Gastrocnemius medialis (tissue), 4 donors: ENCODE data around the gene BANK1.

Source experiments
- POLR2A ChIP-seq, 2 donors: fragments of 450-650 bp; IDR thresholded peaks; one replicate each; pipeline ENCODE4 v1.6.1; 2017; ENCODE audit warnings: antibody characterized with exemption in 2 of 2, mild to moderate bottlenecking in 2 of 2, moderate library complexity in 2 of 2
- TF ChIP-seq, protein P1 (sequence below), 5 experiments: fragments of 450-650 bp in 3 of 5; fragments of 200-600 bp in 2 of 5; sonication (generic) in 2 of 5; IDR thresholded peaks in 4 of 5; conservative IDR thresholded peaks in 1 of 5; 1 replicate in 4 of 5; 2 replicates in 1 of 5; pipeline ENCODE4 v1.5.1; 2016 to 2019; ENCODE audit warnings: antibody characterized with exemption in 5 of 5, mild to moderate bottlenecking in 3 of 5, moderate library complexity in 3 of 5

DNA sequence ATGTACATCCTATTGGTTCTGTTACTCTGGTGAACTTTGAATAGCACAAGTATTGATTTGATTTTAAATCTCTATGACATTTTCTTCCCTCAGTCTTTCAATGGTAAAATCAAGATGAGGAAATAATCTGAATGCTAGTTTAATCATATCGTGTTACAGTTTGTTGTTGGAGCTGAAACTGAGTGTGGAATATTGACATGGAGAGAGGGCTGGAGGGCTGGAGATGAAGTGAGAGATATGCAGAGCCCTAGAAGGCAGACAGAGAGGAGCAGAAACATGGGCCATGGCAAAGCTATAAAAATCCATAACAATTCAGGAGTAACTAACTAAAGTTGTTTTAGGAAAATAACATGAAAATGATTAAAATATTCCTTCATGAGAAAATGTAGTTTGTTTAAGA is 141.1 kb downstream of the BANK1 start:
- TF ChIP-seq, protein P1, sequence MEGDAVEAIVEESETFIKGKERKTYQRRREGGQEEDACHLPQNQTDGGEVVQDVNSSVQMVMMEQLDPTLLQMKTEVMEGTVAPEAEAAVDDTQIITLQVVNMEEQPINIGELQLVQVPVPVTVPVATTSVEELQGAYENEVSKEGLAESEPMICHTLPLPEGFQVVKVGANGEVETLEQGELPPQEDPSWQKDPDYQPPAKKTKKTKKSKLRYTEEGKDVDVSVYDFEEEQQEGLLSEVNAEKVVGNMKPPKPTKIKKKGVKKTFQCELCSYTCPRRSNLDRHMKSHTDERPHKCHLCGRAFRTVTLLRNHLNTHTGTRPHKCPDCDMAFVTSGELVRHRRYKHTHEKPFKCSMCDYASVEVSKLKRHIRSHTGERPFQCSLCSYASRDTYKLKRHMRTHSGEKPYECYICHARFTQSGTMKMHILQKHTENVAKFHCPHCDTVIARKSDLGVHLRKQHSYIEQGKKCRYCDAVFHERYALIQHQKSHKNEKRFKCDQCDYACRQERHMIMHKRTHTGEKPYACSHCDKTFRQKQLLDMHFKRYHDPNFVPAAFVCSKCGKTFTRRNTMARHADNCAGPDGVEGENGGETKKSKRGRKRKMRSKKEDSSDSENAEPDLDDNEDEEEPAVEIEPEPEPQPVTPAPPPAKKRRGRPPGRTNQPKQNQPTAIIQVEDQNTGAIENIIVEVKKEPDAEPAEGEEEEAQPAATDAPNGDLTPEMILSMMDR (IDR thresholded peaks at IDR 0.05 in 4 of 5, conservative IDR thresholded peaks at IDR 0.05 in 1 of 5), result no peak
- no peak for TF ChIP-seq POLR2A (IDR thresholded peaks at IDR 0.05)
